ENCODE data around the gene DLG2.
"Not testable (repeated sequence)": the region's sequence is repeated elsewhere in the genome, so short reads cannot be mapped to it uniquely, and the experiment has no call there.

DLG2 gene

DNA sequence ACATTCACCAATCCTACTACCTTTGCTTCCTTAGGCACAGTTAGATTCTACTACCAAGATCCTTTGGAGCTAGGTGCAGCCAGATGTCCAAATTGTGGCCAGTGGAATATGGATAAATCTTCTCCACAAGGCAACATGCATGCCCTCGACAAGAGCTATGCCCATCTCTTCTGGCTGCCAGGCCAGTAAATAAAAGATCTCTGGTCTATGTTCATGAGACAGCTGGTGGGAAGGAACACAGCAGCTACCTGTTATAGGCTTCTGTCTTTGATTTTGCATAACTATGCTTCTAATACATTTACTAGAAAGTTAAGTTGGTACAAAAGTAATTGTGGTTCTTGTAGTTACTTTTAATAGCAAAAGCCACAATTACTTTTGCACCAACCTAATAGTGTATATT, 182.7 kb downstream of the DLG2 start:
- no peak for DNase-seq (ENCODE audit: low spot score)

DNA sequence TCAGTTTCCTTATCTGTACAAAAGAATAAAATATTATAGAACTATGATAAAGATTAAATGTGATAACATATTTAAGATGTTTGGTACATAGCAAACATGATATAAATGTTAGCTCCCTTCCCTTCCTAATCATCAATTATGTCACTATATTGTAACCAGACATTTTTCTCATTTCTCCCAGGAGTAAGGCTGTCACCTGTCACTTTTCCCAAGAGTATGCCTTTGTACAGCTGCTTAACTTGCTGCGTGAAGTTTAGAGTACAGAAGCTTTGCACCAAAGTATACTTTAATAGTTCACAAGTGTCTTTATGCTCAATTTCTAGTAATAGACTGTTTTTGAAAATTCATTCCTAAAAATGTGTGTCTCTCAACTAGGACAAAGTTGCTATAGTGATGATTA, 186.9 kb downstream of the DLG2 start:
- no peak for DNase-seq (ENCODE audit: low spot score)

DNA sequence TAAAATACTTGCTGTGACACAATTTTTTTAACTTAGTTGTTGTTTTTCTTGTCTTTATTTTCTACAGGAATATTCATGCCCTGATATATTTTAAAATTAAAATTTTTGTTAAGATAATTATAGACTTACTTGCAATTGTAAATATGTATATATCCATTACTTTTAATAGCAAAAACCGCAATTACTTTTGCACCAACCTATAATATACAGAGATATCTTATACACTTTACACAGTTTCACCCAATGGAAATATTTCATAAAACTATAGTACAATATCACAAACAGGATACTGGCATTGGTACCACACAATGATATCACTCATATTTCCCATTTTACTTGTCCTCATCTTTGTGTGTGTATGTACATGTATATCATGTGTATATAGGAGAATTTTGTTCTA, 188.8 kb downstream of the DLG2 start:
- DNase-seq (ENCODE audit: low spot score), result no peak

DNA sequence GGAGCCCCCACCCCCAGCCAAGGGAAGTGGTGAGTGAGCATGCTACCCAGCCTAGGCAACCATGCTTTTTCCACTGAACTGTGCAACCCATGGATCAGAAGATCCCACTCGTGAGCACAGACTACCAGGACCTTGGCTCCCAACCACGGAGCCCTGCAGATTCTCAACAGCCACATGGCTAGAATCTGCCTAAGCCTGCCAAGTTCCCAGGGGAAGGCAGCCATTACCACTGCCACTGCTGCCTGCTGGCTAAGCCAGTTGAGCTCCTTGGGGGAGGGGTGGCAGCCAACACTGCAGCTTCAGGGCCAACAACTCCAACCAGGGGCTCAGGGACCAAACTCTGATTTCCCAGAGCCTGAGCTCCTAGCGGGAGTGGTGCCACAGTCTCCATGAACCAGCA, 195.8 kb downstream of the DLG2 start:
- no peak for DNase-seq (ENCODE audit: low spot score)

DNA sequence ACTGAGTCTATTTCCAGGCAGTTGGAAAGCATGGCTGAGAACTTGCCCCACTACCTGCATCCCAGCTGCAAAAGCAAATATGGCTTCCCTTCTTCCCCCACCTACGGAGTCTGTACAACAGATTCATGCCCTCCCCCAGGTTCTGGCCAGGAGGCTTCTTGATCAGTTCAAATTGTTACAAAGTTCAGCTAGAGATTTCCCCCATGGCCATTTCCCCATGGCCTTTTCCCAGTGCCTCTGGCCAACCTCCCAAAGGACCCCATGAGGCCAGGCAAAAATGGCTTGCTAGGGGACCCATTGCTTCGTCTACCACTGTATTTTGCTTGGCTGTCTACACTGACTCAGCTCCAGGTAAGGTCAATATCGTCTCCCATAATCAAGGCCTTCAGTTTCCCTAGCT, 203.3 kb downstream of the DLG2 start:
- no peak for DNase-seq (ENCODE audit: low spot score)

DNA sequence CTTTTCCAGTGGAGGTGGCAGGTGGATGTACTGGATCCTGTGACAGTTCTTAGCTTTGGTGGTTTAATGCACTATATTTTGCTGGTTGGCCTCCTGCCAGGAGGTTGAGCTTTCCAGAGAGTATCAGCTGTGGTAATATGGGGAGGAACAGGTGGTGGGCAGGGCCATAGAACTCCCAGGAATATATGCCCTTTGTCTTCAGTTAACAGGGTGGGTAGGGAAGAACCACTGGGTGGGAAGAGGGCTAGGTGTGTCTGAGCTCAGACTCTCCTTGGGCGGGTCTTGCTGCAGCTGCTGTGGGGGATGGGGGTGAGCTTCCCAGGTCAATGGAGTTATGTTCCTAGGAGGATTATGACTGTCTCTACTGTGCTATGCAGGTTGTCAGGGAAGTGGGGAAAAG, 203.8 kb downstream of the DLG2 start:
- DNase-seq (ENCODE audit: low spot score), result no peak

DNA sequence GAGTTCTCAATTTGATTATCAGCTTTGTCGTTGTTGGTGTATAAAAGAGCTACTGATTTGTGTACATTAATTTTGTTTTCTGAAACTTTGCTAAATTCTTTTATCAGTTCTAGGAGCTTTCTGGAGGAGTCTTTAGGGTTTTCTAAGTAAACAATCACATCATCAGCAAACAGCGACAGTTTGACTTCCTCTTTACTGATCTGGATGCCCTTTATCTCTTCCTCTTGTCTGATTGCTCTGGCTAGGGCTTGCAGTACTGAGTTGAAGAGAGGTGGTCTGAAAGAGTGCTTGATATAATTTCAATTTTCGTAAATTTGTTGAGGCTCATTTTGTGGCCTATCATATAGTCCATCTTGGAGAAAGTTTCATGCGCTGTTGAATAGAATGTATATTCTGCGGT, 213.0 kb downstream of the DLG2 start:
- DNase-seq (ENCODE audit: low spot score), result no peak

DNA sequence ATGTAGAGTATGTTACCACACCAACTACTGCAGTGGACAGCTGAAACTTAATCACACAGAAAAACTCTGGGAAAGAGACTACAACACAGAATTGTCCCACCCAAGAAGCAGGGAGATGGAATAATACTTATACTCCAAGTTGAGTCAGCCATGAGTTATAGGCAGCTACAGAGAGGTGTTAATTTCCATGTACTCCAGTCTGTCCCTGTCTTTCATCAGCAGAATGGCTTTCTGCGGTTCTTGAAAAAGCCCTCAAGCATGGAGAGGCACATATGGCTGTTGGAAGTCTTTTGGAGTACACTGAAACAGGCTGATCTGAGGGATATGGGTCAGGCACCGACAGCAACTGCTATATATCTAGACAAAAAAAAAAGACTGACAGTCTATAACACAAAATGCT, 219.5 kb downstream of the DLG2 start:
- no peak for DNase-seq (ENCODE audit: low spot score)

DNA sequence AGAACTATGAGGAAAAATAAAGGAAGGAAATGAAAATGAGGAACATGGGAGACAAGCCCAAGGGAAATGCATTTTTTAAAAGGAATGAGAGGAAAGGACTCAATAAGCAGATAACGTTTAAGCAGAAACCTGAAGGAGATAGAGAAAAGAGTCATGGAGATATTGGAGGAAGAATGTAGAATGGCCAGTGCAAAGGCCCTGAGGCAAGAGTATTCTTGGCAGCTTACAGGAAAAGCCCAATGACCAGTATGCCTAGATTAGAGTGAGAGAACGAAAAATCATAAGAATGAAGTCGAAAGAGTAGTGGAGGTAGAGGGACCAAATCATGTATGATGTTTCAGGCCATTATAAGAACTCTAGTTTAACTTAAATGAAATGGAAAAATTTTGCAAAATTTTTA, 220.3 kb downstream of the DLG2 start:
- no peak for DNase-seq (ENCODE audit: low spot score)

DNA sequence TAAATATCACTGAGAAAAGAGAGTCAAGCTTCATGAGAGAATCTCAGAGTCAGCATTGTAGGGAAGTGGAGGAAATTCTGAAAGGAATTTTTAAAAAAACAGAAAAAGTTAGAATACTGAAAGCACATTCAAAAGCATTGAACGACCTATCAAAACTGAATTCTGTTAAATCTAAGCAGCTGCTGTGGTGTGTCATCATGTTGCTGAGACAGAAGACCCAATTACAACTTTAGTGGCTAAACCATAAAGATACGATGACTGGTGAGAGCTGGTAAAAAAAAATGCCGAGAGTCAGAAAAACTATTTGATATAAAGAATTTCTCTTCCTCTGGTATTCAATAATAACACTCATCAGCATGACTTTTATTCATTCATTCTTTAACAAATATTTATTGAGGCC, 220.8 kb downstream of the DLG2 start:
- no peak for DNase-seq (ENCODE audit: low spot score)

DNA sequence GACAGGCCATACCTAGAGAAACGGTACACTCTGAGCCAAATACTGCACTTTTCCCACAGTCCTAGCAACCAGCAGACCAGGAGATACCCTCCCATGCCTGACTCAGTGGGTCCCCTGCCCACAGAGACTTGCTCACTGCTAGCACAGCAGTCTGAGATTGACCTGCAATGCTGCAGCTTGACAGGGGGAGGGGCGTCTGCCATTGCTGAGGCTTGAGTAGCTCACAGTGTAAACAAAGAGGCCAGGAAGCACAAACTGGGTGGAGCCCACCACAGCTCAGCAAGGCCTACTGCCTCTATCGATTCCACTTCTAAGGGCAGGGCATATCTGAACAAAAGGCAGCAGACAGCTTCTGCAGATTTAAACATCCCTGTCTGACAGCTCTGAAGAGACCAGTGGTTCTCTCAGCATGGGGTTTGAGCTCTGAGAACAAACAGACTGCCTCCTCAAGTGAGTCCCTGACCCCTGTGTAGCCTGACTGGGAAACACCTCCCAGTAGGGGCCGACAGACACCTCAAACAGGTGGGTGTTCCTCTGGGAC, 231.6 kb downstream of the DLG2 start:
- DNase-seq (ENCODE audit: low spot score), result not testable (repeated sequence)

DNA sequence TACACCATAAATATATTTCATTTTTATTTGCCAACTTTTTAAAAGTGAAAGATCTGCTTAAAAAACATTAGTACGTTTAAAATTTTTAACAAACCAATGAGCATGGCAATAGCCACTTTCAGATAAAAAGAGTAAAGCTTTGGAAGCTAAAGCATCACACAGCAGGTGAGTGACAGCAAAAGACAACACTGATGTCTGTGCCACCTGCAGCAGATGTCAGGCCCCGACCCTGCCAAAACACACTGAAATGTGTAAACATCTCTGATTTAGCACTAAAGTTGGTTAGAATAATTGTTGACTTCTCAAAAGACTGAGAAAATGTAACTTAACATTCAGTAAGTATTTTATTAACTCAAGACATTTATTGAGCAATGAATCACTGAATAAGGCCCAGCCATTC, 232.9 kb downstream of the DLG2 start:
- no peak for DNase-seq (ENCODE audit: low spot score)

DNA sequence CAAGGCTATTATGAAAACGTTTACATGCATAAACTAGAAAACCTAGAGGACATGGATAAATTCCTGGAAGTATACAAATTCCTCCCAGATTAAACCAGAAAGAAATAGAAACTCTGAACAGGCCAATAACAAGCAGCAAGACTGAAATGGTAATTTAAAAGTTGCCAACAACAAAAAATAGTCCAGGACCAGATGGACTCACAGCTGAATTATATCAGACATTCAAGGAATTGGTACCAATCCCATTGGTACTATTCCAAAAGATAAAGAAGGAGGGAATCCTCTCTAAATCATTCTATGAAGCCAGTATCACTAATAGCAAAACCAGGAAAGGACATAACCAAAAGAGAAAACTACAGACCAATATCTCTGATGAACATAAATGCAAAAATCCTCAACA, 236.0 kb downstream of the DLG2 start:
- no peak for DNase-seq (ENCODE audit: low spot score)

DNA sequence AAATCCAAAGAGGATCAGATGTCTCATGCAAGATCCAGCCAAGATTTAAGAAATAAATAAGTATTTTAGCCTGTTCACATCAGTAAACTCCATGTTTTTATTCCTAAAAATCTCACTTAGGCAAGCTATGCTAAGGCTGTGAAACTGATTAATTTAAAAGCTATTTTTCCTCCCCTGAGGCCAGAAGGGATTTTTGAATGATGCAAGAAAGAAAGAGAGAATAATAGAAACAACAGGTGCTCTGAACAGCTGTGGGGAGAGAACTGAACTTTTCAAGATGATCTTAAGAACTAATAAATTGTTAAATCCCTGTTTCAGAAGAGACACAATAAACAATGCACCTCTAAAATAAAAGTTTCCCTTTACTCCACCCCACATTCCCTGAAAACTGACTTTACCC, 241.6 kb downstream of the DLG2 start:
- DNase-seq (ENCODE audit: low spot score), result no peak

DNA sequence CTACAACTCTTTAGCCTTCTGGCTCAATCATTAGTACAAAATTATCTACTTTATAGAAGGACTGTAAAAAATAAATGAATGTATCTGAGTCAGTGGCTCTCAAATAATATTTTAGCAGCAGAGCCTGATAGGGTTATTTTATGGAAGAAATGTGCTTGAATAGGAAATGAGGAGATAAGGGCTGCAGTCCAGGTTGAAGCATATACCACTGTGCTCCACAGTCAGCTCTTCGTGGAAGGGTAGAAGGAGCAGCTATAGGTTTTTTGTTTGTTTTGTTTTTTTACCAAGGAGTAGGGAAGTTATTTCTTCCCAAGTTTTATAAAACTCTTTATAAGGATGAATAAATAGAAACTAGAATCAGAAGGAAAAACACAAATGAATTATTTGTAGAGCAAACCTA, 242.0 kb downstream of the DLG2 start:
- DNase-seq (ENCODE audit: low spot score), result no peak

DNA sequence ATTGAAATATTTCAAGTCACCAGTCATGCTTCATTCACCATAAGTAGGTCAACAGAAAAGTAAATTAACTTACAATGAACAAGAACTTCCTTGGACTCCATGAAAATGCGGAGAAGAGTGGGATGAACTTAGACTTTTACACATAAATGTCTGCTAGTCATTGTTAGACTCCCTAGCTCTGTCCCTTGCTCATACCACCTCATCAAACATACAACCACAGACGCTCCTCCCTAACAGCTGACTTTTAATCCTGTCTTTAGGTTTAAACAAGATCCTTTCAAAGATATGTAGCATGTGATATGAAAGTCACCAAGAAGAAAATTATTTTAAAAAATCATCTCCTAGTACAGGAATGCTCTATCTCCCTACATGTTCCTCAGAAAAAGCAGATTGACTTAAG, 248.1 kb downstream of the DLG2 start:
- no peak for DNase-seq (ENCODE audit: low spot score)

DNA sequence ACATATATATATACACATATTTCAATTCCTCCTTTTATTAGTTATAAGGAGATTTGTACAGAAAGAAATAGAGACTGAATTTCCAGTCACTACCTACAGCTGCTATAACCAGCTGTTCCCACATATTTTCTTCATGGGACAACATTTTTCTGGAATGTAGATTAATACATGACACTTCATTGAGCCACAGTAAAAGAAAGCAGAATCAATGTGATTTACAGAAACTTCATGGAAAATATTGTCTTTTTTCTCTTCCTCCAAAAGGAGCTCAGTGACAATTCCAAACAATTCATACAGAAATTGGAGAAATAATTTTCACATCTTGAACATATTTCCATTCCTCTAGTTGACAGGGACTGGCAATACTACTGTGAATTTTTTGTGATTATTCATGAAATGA, 249.2 kb downstream of the DLG2 start:
- DNase-seq (ENCODE audit: low spot score), result no peak

DNA sequence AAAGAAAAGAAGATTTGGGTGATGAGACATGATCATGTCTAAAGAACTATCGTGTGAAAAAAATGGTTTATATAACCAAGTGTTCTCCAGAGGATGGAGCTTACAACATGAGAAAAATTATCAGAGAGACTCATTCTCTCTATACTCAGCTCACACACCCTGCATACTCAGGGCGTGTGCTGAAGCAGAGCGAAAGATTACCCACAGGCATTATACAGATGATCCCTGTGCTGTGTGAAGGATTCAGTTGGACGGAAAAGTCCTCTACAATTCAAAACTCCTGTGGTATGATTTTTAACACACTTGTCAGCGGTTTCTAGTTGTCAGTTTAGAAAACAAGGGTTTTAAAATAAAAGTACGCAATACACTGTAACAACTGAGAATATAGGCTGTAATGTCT, 267.3 kb downstream of the DLG2 start:
- no peak for DNase-seq (ENCODE audit: low spot score)

DNA sequence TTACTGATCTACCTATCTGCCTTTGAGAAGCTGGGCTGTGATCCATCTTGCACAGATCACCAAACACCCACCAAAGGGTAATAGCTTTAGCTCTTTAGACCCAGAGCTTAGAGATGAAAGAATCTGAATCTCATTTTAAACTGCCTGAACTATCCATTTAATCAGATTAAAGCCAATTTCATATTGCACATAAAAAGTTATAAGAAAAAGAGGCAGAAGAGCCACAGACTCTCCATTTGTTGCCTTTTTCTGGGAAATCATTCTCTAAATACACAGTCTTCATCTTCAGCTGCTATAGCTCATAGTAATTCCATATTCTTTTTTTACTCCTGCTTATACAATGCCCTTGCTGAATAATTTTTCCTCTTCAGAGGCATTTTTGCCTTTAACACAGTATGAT, 271.2 kb downstream of the DLG2 start:
- DNase-seq (ENCODE audit: low spot score), result no peak

DNA sequence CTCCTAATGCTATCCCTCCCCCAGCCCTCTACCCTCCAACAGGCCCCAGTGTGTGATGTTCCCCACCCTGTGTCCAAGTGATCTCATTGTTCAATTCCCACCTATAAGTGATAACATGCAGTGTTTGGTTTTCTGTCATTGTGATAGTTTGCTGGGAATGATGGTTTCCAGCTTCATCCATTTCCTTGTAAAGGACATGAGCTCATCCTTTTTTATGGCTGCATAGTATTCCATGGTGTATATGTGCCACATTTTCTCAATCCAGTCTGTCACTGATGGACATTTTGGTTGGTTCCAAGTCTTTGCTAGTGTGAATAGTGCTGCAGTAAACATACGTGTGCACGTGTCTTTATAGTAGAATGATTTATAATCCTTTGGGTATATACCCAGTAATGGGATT, 277.6 kb downstream of the DLG2 start:
- DNase-seq (ENCODE audit: low spot score), result not testable (repeated sequence)

DNA sequence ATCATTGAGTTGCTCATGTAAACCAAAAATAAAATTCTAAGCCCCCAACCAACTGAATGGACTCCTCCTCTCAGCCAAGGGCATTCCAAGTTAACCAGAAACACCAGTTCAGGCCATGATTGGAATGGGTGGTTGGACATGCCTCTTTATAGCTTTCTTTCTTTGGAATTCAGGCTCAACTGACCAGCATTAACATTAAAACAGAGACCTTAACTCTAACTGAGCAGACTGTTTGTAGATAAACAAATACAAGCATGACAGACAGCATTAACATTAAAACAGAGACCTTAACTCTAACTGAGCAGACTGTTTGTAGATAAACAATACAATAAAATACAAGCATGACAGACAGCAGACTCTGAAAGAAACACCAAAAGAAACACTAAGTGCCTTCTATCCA, 278.2 kb downstream of the DLG2 start:
- DNase-seq (ENCODE audit: low spot score), result no peak

DNA sequence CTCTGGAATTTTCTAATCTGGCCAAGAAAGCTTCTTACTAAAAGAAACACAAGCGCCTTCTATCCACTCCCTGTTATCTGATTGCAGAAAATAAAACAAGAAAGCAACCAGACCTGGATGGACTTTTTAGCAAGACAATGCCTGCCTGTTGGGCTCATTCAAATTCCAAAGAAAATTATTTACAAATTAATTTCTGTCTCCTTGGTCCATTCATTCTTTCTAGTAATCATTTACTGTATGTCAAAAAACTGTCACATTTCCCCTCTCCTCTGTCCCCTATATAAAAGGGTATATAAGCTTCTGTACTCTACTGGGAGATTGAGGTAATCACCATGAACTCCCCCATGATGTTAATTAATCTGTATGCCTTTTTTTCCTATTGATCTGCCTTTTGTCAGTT, 279.9 kb downstream of the DLG2 start:
- no peak for DNase-seq (ENCODE audit: low spot score)

DNA sequence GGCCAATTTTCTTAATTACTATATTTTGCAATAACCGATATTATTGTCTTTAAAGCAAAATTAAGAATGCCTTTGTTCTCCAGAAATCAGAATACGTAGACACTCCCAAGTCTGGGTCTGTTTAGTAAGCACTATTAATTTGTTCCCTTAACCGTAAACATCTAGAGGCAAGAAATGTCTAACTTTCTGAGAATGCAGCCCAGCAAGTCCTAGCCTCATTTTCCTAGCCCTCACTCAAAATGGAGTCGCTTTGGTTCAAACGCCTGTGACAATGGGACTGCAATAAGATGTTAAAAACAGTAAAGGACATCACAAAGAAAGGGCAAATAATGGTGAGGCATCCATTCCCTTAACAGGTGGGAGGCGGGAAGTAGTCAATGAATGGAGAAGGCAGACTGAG, 280.7 kb downstream of the DLG2 start:
- no peak for DNase-seq (ENCODE audit: low spot score)

DNA sequence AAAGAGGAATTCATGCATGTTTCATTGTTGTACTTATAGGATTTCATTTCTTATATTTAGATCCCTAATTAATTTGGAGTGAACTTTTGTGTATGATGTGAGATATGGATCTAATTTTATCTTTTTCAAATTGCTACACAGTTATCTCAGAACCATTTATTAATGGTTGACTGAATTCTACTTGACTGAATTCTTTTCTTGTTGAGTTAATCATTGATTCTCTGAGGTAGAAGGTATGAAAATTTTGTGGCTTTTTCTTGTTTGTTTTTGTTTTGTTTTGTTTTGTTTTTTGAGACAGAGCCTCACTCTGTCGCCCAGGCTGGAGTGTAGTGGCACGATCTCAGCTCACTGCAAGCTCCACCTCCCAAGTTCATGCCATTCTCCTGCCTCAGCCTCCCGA, 286.3 kb downstream of the DLG2 start:
- DNase-seq (ENCODE audit: low spot score), result not testable (repeated sequence)

DNA sequence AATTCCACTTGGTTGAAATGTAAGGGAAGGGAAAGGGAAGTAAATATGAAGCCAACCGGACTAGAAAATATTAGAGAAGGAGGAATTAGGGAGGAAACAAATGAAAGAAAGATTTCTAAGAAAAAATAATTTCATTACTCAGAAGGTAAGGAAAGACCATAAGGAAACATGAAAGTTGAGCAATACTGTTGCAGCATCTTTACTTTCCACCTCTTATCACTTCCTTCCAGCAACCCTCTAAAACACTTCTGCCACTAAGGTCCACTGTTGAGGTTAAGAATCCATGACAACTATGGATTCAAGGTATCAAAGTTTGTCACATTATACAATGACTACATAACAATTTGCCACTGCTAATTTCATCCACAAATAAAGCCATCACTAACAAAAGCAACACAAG, 308.6 kb downstream of the DLG2 start:
- no peak for DNase-seq (ENCODE audit: low spot score)
